Measurements from ENCODE around the gene SHISA6. TPM values are rescaled to one million over a fixed set of nuclear protein-coding genes. Genes with fewer than 3 reads are reported as not detected.

SHISA6 gene
- total RNA-seq, 1 experiment from 2014 or later, result 2.9 TPM

DNA sequence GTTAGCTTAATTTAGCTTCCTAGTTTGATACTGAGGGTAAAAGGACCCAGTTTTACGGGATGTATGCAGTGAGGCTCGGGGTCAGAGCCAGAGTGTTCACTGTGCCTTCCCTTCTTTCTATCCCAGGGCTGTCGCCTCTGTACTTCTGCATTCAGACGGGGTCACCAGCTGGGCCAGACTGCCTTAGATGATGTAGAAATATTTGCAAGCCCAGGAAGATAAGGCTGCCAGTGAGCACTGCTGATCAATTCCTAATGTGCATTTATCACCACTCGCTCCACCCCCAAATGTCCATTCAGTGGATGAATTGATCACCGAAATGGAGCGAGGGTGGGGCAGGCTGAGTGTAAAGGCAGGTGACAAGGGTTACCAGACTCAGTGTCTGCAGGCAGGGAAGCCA lies 9.1 kb downstream of the SHISA6 start:
- no peak overlapping the region for H3K56ac ChIP-seq (ENCODE audit: insufficient read length, low read depth, low read length)
- H3K23ac ChIP-seq (ENCODE audit: insufficient read length, low read depth, low read length), result no peak overlapping the region
- no peaks in the 10 kb centered on the region for H3K4me1 ChIP-seq (ENCODE audit: insufficient read depth, low read length)
- no peaks in the 10 kb centered on the region for H3K79me2 ChIP-seq (ENCODE audit: insufficient read depth, low read length)
- H2BK12ac ChIP-seq (ENCODE audit: insufficient read length, low read depth, low read length), result no peak overlapping the region
- H3K9me3 Mint-ChIP-seq, result no peaks in the 10 kb centered on the region
- H2BK120ac ChIP-seq (ENCODE audit: low read depth, low read length, poor library complexity, severe bottlenecking), result no peak overlapping the region
- H3K79me1 ChIP-seq (ENCODE audit: insufficient read depth, low read depth, low read length, poor library complexity, severe bottlenecking), result no peaks in the 10 kb centered on the region
- no peak overlapping the region for H3K27ac Mint-ChIP-seq
- no peak overlapping the region for H3K27ac ChIP-seq (ENCODE audit: insufficient read length, low read depth, low read length)
- H3K36me3 Mint-ChIP-seq (ENCODE audit: insufficient read depth in 1 of 3, low read depth in 3 of 3), result no peaks in the 10 kb centered on the region
- no peak overlapping the region for H2BK15ac ChIP-seq (ENCODE audit: low read depth, low read length)
- no peak overlapping the region for H4K91ac ChIP-seq (ENCODE audit: insufficient read length, low read depth, low read length)
- H2BK20ac ChIP-seq (ENCODE audit: low read depth, low read length, poor library complexity, severe bottlenecking), result no peak overlapping the region
- no peak for DNase-seq
- H3K4ac ChIP-seq (ENCODE audit: low read depth, low read length), result no peak overlapping the region
- H3K9ac ChIP-seq (ENCODE audit: extremely low read depth, insufficient read length, low read length), result no peak overlapping the region
- no peak overlapping the region for H3T11ph ChIP-seq (ENCODE audit: low read length)
- H2BK5ac ChIP-seq (ENCODE audit: insufficient read length, low read length), result no peak overlapping the region
- H3K4me1 Mint-ChIP-seq, result peaks cover 8 to 14% of the 10 kb centered on the region in 2 experiments
- TF ChIP-seq, protein P1, sequence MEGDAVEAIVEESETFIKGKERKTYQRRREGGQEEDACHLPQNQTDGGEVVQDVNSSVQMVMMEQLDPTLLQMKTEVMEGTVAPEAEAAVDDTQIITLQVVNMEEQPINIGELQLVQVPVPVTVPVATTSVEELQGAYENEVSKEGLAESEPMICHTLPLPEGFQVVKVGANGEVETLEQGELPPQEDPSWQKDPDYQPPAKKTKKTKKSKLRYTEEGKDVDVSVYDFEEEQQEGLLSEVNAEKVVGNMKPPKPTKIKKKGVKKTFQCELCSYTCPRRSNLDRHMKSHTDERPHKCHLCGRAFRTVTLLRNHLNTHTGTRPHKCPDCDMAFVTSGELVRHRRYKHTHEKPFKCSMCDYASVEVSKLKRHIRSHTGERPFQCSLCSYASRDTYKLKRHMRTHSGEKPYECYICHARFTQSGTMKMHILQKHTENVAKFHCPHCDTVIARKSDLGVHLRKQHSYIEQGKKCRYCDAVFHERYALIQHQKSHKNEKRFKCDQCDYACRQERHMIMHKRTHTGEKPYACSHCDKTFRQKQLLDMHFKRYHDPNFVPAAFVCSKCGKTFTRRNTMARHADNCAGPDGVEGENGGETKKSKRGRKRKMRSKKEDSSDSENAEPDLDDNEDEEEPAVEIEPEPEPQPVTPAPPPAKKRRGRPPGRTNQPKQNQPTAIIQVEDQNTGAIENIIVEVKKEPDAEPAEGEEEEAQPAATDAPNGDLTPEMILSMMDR (conservative IDR thresholded peaks at IDR 0.05), result no peak
- H3K14ac ChIP-seq (ENCODE audit: insufficient read depth, low read length), result no peak overlapping the region
- no peak overlapping the region for H4K8ac ChIP-seq (replicated peaks; ENCODE audit: insufficient read length, low read depth, low read length)
- H3K27me3 ChIP-seq (ENCODE audit: insufficient read depth, low read length), result no peaks in the 10 kb centered on the region
- H3K4me2 ChIP-seq (ENCODE audit: insufficient read depth, insufficient read length, low read length), result no peak overlapping the region
- no peak overlapping the region for H4K5ac ChIP-seq (ENCODE audit: insufficient read length, low read depth, low read length)
- no peak overlapping the region for H2AFZ ChIP-seq (ENCODE audit: low read length)
- WGBS (ENCODE audit: extremely low coverage, insufficient read length, low lambda C conversion rate), result no CpG with 5 or more reads among the region's 7 CpGs
- no peak overlapping the region for H3K4me3 Mint-ChIP-seq
- H4K20me1 ChIP-seq (ENCODE audit: control insufficient read depth, insufficient read depth, insufficient read length), result no peaks in the 10 kb centered on the region
- H2AK5ac ChIP-seq (ENCODE audit: insufficient read length, low read length), result no peak overlapping the region
- peaks cover 25% of the 10 kb centered on the region for H3K27me3 Mint-ChIP-seq (ENCODE audit: low read depth)
- H3K23me2 ChIP-seq (ENCODE audit: insufficient read length, low read depth, low read length, poor library complexity, severe bottlenecking), result no peaks in the 10 kb centered on the region
- H3K18ac ChIP-seq (ENCODE audit: insufficient read length, low read depth, low read length), result no peak overlapping the region
- no peaks in the 10 kb centered on the region for H3K9me3 ChIP-seq (ENCODE audit: control insufficient read depth, low read depth, low read length)
